Measurements from ENCODE around the gene DSCAM. TPM values are rescaled to one million over a fixed set of nuclear protein-coding genes. Genes with fewer than 3 reads are reported as not detected.

The DSCAM gene
- total RNA-seq, 4 donors from 2014 or later, result not detected

DNA sequence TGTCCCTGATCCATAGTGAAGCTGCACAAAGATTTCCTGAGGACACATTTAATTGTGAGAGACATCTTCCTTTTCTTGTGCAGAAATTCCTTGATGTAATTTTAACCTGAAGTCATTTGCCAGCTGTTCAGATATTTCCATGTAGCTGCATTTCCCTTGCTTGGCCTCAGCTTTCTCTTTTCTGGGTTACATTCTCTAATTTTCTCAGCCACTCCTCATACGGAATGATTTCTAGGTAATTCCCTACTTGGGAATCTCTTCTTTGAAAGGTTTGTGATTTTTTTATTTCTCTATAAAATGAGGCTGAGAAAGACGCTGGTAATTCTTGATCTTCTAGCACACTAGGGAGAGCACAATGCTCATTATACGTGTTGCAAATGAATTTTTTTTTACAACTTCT lies 780.7 kb downstream of the DSCAM start:
- WGBS, 2 donors, result 68 to 70% methylated on average over 3 of the region's 3 CpGs
- no peak for DNase-seq (ENCODE audit: low spot score in 2 of 2)
- no peak overlapping the region for H3K4me3 ChIP-seq (ENCODE audit: low read depth, poor library complexity, severe bottlenecking)
- no peak for TF ChIP-seq POLR2A (IDR thresholded peaks at IDR 0.05)
- TF ChIP-seq, protein P1, sequence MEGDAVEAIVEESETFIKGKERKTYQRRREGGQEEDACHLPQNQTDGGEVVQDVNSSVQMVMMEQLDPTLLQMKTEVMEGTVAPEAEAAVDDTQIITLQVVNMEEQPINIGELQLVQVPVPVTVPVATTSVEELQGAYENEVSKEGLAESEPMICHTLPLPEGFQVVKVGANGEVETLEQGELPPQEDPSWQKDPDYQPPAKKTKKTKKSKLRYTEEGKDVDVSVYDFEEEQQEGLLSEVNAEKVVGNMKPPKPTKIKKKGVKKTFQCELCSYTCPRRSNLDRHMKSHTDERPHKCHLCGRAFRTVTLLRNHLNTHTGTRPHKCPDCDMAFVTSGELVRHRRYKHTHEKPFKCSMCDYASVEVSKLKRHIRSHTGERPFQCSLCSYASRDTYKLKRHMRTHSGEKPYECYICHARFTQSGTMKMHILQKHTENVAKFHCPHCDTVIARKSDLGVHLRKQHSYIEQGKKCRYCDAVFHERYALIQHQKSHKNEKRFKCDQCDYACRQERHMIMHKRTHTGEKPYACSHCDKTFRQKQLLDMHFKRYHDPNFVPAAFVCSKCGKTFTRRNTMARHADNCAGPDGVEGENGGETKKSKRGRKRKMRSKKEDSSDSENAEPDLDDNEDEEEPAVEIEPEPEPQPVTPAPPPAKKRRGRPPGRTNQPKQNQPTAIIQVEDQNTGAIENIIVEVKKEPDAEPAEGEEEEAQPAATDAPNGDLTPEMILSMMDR (IDR thresholded peaks at IDR 0.05), result no peak
- intact Hi-C loops (cut with DNase I; ENCODE audit: low total_unique reads), result no loop called here

DNA sequence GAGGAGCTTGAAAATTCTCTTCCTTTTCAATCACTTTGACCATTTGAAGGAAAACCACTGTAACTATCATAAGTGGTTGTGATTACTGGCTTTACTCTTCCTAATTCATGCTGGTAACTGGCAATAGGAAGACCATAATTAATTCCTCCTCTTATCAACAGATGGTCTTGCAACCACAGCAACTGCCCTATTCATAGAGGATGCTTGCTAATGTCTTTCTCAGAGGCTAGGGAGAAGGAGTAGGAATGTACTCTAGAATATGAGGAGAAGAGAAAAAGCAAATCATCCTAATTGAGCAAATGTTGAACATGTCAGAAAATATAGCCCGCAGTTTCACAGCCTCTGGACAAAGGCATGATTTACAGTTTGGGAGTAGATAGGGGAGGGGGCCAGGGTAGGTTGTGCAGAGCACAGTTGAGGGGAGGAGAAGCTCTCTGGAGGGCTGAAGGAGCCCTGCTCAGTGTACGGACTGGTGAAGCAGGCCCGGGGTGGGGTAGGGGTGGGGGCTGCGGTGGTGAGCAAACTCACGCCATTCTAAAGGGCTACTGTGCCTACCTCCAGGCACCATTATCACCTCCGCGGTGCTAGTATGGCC lies 786.8 kb downstream of the DSCAM start:
- intact Hi-C loops (cut with DNase I; ENCODE audit: low total_unique reads), result no loop called here
- WGBS, 2 donors, result 83 to 88% methylated on average over 7 of the region's 7 CpGs
- H3K4me3 ChIP-seq (ENCODE audit: low read depth, poor library complexity, severe bottlenecking), result no peak overlapping the region
- TF ChIP-seq POLR2A (IDR thresholded peaks at IDR 0.05), result no peak
- TF ChIP-seq, protein P1 (IDR thresholded peaks at IDR 0.05), result no peak
- no peak for DNase-seq (ENCODE audit: low spot score in 2 of 2)

DNA sequence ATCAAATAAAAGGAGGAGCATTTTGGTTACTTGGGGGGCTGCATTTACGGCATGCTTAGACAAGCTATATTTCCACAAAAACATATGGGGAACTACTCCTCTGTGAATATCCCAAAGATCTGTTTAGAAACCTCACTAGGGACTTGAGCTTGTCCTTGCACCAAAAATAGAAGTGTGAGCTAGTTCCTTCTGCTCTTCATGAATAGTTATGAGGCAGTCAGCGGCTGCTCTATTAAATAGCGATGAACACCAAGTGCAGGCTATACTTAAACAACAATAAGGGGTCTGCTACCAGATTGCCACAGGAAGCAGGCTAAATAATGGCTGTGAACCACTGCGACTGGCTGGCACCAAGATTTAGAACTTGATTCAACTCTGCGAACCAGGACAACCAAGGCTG lies 789.6 kb downstream of the DSCAM start:
- intact Hi-C loops (cut with DNase I; ENCODE audit: low total_unique reads), result no loop called here
- H3K4me3 ChIP-seq (ENCODE audit: low read depth, poor library complexity, severe bottlenecking), result no peak overlapping the region
- 82 to 86% methylated on average over 5 of the region's 5 CpGs for WGBS, 2 donors
- no peak for DNase-seq (ENCODE audit: low spot score in 2 of 2)
- no peak for TF ChIP-seq POLR2A (IDR thresholded peaks at IDR 0.05)
- TF ChIP-seq, protein P1 (IDR thresholded peaks at IDR 0.05), result no peak

DNA sequence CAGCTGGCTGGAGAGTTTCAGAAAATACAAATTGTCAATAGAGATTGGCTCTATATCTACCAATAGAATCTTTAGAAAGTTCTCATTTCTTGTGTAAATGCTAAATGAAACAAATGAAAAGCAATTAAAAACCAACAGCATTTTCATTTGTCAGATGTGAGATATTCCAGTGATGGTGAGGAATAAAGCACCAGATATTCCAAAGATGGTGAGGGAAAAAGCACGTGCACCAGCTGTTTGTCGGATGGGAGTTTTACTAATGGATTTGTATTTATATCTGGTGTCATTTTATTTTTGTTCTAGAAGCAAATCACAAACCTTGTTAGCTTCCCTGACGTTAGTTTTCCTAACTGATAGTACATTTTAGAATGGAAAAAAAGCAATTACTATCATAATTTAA lies 790.9 kb downstream of the DSCAM start:
- 77 to 82% methylated on average over 3 of the region's 3 CpGs for WGBS, 2 donors
- H3K4me3 ChIP-seq (ENCODE audit: low read depth, poor library complexity, severe bottlenecking), result no peak overlapping the region
- DNase-seq (ENCODE audit: low spot score in 2 of 2), result no peak
- TF ChIP-seq POLR2A (IDR thresholded peaks at IDR 0.05), result no peak
- TF ChIP-seq, protein P1 (IDR thresholded peaks at IDR 0.05), result no peak
- intact Hi-C loops (cut with DNase I; ENCODE audit: low total_unique reads), result no loop called here

DNA sequence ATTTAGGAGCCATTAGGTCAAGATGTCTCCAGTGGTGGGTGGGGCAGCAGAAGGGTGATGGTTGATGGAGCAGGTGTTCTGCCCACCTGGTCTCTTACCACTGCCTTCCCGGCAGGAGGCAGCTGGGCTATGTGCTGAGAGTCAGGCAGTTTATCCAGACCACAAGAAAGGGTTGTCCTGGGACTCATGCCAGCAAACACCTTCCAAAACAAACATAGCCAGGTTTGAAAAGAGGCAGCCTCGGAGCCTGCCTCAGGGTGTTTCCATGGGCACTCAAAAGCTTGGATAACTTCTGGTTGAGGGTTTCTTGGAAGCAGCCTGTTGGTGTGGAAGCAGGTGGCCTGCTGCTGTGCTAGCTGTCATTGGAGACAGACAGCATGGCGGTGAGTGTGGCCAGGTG lies 792.6 kb downstream of the DSCAM start:
- no peak overlapping the region for H3K4me3 ChIP-seq (ENCODE audit: low read depth, poor library complexity, severe bottlenecking)
- WGBS, 2 donors, result 50 to 51% methylated on average over 3 of the region's 3 CpGs
- DNase-seq (ENCODE audit: low spot score in 2 of 2), result no peak
- TF ChIP-seq POLR2A (IDR thresholded peaks at IDR 0.05), result no peak
- TF ChIP-seq, protein P1 (IDR thresholded peaks at IDR 0.05), result no peak
- intact Hi-C loops (cut with DNase I; ENCODE audit: low total_unique reads), result no loop called here

DNA sequence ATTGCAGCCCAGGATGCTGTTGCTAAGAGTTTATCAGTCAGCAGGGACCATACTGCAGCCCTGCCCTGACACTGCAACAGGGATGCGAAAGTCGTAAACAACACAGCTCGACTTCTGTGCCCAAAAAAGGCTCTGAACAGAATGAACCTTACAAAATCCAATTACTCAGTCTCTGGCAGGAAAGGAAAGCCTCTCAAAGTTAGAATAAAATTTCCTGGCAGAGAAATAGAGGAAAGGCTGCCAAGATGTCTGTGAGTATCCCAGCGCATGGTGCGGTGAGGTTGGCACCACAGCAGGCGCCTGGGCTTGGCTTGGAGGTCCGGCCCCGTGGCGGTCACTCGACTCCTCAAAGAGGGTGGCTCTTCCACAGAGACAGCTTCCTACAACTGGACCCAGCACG lies 794.0 kb downstream of the DSCAM start:
- TF ChIP-seq POLR2A (IDR thresholded peaks at IDR 0.05), result no peak
- intact Hi-C loops (cut with DNase I; ENCODE audit: low total_unique reads), result no loop called here
- no peak overlapping the region for H3K4me3 ChIP-seq (ENCODE audit: low read depth, poor library complexity, severe bottlenecking)
- 38 to 50% methylated on average over 11 of the region's 11 CpGs for WGBS, 2 donors
- DNase-seq (ENCODE audit: low spot score in 2 of 2), result peak; percentile 68 to 90
